ENCODE measurements around the gene WIZ.
"Not testable (repeated sequence)": the region's sequence is repeated elsewhere in the genome, so short reads cannot be mapped to it uniquely, and the experiment has no call there.

Gene WIZ

GRCh38 chr19:15429825-15430467, 19.8 kb downstream of the WIZ start:
- no peak for DNase-seq (ENCODE audit: low read depth in 3 of 3, low spot score in 1 of 3)

DNA sequence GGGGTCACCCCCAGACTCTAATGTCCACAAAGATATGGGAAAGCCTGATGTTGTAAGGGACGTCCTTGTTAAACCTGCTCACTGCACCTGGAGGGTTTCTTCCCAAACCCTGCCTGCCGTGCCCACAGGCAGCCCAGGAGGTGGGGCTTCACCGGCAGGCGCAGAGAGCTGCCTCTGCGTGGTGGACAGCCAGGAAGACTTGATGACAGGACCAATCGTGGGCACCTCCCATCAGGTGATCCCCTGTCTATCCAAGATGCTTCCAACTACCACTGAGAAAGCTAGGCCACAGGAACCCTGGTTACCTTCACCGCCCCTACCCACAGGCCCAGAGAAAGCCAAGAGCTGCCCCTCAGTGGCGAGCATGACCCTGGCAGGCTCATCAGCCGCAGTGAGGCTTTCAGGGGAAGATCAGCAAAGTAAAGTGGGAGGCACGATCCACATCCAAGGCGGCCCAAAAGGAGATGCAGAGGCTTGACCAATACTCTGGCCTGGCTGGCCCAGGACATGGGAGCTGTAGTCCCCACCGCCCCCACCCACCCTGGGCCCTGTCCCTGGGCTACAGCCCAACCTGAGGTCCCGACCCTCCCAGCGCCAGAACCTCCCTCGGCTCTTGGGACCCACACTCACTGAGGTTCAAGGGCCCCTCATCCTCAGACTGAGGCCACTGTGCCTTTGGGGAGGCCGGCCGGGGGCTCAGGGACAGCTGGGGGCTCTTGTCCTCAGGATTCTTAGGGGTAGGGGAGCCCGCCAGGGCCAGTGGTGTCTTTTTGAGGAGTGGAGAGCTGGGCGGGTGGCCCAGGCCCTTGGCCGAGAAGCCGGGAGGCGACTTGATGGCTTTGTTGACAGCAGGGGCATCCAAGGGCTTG, 20.6 kb downstream of the WIZ start:
- no peak for DNase-seq (ENCODE audit: low read depth in 3 of 3, low spot score in 1 of 3)

DNA sequence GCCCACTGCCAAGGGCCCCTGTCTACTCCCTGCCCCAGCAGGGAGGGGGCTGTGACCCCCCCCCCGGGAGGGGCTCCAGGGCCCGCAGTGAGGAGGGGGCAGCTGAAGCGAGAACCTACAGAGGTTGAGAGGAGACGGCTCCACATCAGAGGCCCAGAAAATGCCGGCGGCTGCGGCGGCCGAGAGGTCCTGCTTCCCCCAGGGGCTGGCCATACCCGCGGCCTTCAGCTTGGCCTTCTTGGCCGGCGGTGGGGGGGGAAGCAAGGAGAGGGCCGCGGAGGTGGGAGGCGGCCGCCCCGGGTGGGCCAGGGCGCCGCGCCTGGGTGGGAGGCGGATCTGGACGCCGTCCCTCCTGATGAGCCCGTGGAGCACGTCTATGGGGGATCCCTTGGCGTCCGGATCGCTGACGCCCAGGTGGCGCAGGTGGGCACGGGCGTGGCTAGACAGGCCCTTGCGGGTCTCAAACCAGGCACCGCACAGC, 21.7 kb downstream of the WIZ start:
- DNase-seq (ENCODE audit: low read depth in 3 of 3, low spot score in 1 of 3), result no peak

DNA sequence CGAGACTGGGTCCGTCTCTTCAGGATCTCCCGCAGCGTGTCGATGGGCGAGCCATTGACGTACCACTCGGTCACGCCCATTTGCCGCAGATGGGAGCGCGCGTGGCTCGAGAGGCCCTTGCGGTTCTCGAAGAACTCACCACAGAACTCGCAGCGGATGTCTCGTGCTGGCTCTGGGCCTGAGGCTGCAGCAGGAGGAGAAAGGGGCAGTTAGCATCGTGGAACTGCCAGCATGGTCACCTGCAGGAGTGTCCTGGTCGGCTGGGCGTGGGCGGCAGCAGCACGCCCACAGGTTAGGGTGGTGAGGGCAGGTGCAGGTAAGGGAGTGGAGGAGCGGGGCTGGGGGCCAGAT, 22.4 kb downstream of the WIZ start:
- no peak for DNase-seq (ENCODE audit: low read depth in 3 of 3, low spot score in 1 of 3)

DNA sequence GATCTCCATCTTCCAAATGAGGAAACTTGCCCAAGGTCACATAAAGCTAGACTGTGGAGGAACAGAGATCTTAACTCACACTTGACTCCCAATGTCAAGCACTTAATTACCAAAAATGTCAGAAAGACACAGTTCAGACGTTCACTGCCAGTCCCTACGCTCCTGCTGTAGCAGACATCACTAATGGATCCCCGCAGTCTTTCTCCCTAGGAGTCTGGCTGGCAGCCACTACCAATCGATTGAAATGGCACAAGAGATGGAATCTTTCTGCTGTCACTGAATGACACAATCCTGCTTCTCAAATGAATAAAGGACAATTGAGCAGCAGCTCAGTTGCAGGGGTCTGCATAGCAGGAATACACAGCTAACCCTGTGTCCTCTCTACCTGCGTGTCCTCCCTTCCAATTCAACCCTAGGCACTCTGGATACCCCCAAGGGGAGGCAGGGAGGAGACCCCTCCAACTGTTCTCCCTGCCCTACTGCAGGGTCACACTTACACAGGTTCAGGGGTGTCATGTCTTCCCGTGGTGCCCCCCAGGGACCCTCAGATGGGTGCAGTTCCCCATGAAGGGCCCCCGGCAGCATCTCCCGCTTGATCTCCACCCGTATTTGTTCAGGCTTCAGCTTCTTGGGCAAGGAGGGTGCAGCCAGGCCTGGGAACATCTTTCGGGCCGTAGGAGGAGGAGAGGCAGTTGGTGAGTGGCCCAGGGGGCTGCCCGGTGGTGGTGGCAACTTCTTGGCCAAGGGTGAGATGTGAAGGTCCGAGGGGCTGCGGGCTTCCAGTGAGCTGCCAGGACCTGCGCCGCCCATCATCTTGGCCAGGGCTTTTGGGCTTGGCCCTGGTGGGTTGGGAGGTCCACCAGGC, 23.0 kb downstream of the WIZ start:
- DNase-seq (ENCODE audit: low read depth in 3 of 3, low spot score in 1 of 3), result no peak

DNA sequence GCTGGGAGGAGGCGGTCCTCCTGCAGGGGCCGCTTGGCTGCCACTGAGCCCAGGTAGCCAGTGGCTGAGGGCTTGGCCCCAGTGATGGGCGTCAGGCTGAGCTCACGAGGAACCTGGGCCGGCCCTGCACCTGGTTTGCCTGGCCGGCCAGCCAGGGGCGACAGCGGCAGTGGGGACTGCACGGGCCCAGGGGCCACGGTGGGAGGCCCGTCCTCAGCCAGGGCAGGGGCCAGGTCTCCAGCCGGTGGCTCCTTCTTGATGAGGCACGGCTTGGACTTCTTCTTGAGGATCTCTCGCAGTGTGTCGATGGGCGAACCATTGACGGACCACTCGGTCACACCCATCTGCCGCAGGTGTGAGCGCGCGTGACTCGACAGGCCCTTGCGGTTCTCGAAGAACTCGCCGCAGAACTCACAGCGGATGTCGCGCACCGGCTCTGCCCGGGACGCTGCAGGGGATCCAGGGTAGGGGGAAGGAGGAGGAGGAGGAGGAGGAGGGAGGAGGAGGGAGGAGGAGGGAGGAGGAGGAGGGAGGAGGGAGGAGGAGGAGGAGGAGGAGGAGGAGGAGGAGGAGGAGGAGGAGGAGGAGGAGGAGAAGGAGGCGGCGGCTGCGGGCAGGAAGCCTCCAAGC, 24.3 kb downstream of the WIZ start:
- DNase-seq (ENCODE audit: low read depth in 3 of 3, low spot score in 1 of 3), result no peak

DNA sequence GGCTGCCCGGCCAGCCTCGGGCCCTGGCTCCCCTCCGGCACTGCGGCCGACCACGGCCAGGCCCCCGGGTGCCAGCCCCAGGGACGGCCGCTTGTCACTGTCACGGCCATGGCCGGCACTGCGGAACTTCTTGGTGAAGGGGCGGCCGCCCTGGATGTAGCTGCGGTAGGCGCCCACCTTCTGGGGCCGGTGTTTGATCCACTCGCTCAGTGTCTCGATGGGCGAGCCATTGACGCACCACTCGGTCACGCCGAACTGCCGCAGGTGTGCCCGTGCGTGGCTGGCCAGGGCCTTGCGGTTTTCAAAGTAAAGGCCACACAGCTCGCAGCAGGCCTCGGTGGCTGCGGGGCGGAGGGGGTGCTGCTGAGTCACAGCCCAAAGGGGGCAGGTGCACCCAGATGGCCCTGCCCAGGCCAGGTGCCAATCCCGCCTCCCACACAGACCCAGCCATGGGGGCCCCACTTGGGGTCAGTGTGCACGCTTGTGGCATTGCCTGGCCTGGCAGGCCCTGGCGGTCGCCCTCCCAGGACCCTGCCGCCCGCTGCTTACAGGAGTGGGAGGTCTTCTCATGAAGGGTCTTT, 25.0 kb downstream of the WIZ start:
- no peak for DNase-seq (ENCODE audit: low read depth in 3 of 3, low spot score in 1 of 3)

DNA sequence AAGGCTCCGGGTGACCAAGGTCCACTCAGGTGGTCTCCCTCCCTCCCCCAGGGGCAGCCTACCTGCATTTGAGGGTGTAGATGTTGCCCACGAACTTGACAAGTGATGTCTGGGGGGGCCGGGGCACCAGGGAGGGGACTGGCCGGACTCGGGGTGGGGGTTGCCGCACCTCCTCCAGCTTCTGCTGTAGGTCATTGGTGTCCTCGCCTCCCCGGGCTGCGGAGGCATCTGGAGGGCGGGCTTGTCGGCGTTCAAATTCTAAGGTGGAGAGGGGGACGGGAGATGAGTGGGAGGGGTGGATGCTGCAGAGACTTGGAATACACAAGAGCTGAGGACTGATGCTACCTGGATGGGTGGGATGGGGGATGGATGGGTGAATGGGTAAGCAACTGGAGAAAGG, 25.6 kb downstream of the WIZ start:
- DNase-seq (ENCODE audit: low read depth in 3 of 3, low spot score in 1 of 3), result no peak

GRCh38 chr19:15423130-15423529, 26.6 kb downstream of the WIZ start:
- no peak for DNase-seq (ENCODE audit: low read depth in 3 of 3, low spot score in 1 of 3)

- DNase-seq (ENCODE audit: low read depth in 3 of 3, low spot score in 1 of 3), result no peak
These were observed 27.3 kb downstream of the WIZ start for GRCh38 chr19:15422296-15423075.

DNA sequence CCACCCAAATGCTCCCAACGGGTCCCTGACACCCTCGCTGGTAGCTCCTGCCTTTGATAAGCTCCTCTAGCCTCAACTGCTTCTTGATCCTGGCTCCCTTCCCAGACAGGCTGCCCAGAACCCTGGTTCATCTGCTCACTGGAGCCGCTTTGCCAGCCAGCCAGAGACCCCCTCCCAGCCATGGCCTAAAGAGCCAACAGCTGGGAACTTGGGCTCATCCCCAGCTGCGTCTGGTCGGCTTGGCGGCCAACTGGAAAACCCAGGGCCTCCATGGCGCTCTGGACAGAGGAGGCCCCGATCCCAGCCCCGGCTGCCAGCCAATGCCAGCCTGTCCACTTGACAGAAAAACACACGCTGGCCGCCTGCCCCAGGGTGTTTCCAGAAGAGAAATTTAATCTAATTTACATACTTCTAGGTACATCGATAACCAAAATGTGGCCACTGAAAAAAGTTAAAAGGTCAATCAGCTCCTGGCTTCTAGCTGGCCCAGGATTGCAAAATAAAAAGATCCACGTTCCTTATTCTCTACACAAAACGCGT, 28.0 kb downstream of the WIZ start:
- DNase-seq (ENCODE audit: low read depth in 3 of 3, low spot score in 1 of 3), result no peak

DNA sequence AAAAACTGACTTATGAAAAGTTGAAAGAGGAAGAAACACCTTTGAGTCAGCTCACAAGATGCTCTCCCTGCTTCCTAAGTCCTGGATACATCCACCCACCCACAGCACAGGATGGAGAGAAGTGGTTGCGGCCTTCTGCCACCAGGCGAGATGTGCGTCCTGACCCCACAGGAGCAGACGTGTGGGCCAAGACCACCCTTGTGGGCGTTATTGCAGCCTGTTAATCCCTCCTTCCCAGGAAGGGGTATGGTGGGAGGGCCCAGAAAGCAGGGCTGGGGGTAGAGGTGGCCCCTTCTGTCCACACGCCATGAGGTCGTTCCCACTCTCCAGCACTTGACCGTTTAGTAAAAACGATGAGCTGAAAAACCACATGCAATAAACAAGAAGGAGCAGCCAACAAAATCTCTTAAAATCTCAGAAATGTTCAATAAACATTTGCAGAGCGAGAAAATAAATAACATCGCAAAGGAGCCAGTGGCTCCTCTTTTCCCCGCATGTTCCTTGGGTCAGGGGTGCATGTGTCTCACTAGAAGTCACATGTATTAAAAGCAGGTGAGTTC, 28.5 kb downstream of the WIZ start:
- no peak for DNase-seq (ENCODE audit: low read depth in 3 of 3, low spot score in 1 of 3)

- DNase-seq (ENCODE audit: low read depth in 3 of 3, low spot score in 1 of 3), result no peak
These were observed 30.2 kb downstream of the WIZ start for GRCh38 chr19:15419413-15420025.

- DNase-seq (ENCODE audit: low read depth in 3 of 3, low spot score in 1 of 3), result peak; percentile 89 to 98 (median 95)
These were observed 31.0 kb downstream of the WIZ start, which contains the start of gene AKAP8L for GRCh38 chr19:15418579-15419412. AKAP8L (minus strand) TSS chr19:15418988; CDS start chr19:15418923, 65 bp downstream.

GRCh38 chr19:15418231-15418578, 31.6 kb downstream of the WIZ start:
- DNase-seq (ENCODE audit: low read depth in 3 of 3, low spot score in 1 of 3), result no peak

DNA sequence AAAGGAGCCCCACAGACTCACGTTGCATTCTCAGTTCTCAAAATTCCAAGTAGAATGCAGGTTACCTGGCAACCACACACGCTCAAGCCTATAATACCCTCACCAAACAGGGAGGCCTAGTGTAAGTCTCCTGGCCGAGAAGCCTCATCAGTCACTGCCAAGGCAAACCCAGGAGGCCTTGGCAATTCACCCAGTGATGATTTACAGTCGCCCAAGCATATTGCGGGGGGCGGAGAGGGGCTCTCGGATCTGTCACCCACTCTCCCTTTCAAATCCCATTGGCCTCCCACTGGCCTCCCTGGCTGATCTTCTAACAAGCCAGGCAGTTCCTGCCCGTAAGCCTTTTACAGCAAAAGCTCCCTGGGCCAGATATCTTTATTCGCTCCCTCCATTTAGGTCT, 32.1 kb downstream of the WIZ start:
- DNase-seq (ENCODE audit: low read depth in 3 of 3, low spot score in 1 of 3), result no peak

- no peak for DNase-seq (ENCODE audit: low read depth in 3 of 3, low spot score in 1 of 3)
These were observed 36.9 kb downstream of the WIZ start for GRCh38 chr19:15412832-15413231.

GRCh38 chr19:15411351-15411750, 38.4 kb downstream of the WIZ start:
- not testable (repeated sequence) for DNase-seq (ENCODE audit: low read depth in 3 of 3, low spot score in 1 of 3)
